HG03558 (cell line): ENCODE results near the gene F12.
A peak's percentile ranks its signal among the peaks of the same experiment; 100 is the strongest.
"Not testable (repeated sequence)": the region's sequence is repeated elsewhere in the genome, so short reads cannot be mapped to it uniquely, and the experiment has no call there.

Experiments
- ATAC-seq: cut with Tn5 transposase; IDR thresholded peaks from one replicate; pipeline ENCODE4 v1.9.1; 2021; ENCODE audit warnings: moderate number of reproducible peaks; ENCODE audit not compliant: unreplicated experiment; ENCODE audit errors: extremely low read depth

The F12 gene

GRCh38 chr5:177360740-177361139 lies 48.6 kb downstream of the F12 start:
- not testable (repeated sequence) for ATAC-seq

DNA sequence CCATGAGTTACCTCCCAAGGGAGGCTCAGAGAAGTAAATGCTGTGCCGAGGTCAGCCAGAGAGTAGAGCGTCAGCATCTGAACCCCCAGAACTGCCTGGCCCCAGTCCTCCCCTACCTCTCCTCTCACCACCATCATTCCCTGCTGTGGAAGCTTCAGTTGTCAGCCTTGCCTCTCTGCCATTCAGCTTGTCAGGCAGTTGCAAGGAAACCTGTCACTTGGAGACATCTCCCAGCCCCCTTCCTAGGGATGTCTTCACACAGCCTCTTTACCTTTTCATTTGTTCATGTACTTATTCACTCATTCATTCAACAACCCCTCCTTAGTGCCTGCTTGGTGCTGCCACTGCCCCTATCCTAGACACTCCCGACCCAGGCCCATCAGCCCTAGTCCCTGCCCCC lies 49.5 kb downstream of the F12 start:
- ATAC-seq, result no peak

GRCh38 chr5:177359451-177359851 lies 49.9 kb downstream of the F12 start:
- no peak for ATAC-seq

- ATAC-seq, result no peak
Observed at GRCh38 chr5:177358370-177358819, 51.0 kb downstream of the F12 start.

DNA sequence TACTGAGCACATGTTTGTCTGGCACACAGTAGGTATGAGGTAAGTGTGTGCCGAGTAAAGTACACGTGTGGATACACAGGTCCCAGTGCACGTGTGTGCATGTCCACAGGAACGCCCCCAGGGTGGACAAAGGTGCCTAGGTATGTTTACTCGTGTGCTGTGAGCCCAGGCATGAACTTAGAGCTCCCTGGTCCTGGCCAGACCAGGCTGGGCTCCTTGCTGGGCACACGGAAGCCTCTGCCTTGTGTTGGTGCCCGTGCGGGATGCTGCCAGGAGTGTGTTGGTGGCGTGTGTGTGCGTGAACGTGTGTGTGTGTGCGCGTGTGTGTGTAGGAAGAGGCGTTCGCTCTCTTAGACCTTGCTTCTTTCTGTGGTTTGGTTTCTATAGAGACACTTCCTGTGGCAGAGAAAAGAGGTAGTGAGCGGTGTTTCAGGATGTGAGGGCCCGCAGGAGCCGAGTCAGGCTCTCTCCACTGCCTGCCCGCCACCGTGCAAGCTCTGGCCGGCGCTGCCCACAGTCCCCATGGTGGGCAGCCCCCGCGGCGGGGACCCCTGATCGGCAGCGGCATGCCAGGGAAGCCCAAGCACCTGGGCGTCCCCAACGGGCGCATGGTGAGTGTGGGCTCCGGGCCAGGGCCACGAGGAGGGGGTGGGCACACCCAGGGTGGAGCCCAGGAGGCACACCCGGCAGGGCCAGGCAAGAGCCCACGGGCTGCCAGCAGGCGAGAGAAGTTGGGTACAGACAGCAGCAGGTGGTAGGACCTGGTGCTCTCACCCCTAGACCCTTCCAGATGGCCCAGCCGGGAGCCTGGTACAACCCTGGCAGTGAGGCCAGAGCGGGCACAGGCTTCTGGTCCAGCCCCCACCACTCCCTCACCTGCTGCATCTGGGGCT lies 51.7 kb downstream of the F12 start, which contains the start of gene RGS14:
Gene RGS14 (plus strand): TSS at position 466 of the 893 bp plus-strand sequence. CDS start 101 bp downstream, at position 567.
- ATAC-seq, result peak; percentile 81

DNA sequence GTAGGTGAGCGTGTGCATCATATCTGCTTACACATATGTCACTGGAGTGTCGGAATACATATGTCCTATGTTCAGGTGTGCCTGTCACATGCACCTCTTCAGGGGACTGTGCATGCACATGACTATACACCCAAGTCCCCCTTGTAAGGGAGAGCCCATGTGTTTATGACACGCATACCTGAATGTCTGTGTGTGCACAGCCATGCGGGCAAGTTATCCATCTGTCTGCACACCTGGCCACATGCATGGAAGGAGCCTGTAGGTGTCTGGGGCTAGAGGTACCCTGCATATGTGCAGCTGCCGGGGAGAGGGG lies 52.3 kb downstream of the F12 start:
- ATAC-seq, result no peak

DNA sequence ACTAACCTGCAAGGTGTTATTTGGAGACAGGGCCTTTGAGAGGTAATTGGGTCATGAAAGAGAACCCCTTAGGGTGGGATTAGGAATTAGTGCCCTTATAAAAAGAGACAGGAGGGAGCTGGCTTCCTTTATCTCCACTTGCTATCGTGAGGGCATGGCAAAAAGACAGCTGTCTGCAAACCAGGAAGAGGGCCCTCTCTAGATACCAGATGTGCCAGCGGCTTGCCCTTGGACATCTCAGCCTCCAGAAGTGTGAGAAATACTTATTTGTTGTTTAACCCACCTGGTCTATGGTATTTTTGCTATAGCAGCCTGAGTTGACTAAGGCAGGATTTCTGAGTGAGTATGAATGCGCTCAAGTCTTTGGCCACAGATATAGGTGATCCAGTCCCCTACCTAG lies 52.6 kb downstream of the F12 start:
- ATAC-seq, result no peak

DNA sequence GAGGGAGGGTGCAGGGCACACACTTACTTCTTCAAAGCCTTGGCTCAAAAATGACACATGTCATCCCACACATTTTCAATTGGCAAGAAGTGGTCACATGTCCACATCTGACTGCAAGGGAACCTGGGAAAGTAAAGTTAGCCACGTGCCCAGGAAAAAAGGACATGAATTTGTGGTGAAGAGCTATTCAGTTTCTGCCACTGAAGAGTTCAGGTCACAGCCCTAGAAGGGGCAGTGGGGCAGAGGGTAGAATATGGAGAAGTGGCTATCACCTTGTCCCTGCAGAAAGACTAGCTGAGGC lies 53.5 kb downstream of the F12 start:
- ATAC-seq, result no peak

DNA sequence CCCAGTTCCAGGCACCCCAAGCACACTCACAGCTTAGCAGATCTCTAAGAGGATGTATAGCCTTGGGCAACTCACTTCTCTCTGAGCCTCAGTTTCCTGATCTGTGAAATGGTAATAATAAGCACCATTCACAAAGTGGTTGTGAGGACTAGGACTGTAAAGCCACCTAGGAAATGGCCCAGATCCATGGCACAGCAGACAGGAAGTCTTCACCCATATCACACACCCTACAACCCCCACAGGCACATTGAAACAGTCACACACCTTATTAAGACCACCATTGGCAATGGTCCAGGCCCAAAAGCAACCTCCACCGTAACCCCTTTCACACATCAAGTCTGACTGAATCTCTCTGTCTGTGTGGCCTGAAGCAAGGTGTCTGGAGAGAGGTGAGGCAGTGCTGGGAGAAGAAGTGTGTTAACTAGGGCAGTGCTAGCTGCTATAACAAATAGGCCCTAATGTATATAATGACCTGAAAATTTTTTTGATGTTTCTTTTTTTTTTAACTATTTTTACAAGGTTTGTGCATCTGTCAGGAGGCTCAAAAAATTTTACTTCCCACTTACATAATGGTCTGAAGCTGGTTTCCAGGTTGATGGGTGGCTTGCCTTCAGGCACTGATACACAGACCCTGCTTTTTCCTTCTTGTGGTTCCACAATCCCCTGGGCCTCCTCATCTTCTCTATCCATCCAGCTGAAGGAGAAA lies 54.0 kb downstream of the F12 start:
- no peak for ATAC-seq

DNA sequence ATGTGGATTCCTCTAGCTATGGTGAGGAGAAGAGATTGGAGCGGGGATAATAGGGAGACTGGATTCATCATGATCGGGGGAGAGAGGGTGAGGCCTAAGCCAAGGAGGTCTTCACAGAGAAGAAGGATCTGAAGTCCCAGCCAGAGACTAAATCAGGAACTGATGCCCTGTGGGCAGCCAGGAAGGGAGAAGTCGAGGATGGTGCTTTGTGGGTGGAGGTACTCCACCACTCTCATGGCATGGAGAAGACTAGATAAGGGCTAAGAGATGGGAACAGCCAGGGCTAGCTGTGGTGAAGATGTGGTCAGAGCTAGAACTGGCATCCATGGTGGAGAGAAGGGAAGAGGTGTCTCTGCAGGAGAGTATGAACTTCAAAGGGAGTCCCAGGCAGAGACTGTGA lies 54.7 kb downstream of the F12 start:
- ATAC-seq, result no peak

DNA sequence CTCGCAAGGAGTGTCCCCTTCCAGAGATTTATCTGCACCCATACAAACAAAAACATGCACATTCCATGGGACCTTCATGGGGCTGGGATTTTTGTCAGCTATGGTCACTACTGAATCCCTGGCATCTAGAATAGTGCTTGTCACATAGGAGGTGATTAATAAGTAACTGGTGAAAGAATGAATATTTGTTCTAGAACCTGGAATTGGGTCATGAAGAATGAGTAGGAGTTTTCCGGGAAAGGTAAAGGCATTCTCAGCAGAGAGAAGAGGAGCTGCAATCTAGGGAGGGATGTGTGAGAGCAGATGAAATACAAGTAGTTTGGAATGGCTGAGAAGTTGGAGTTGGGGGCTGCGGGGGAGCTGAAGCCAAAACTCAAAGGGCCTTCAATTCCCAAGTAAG lies 55.1 kb downstream of the F12 start:
- no peak for ATAC-seq

- ATAC-seq, result no peak
Observed at GRCh38 chr5:177353093-177353492, 56.3 kb downstream of the F12 start.
